Breast epithelium (tissue), 3 donors: ENCODE results near the gene FCGR3A.
"Not testable (repeated sequence)": the region's sequence is repeated elsewhere in the genome, so short reads cannot be mapped to it uniquely, and the experiment has no call there.

Source experiments
- POLR2A ChIP-seq: fragments of 450-650 bp; IDR thresholded peaks from one replicate; pipeline ENCODE4 v1.6.1; 2016; ENCODE audit warnings: antibody characterized with exemption, mild to moderate bottlenecking, moderate library complexity
- POLR2AphosphoS5 ChIP-seq, 3 donors: sonication (generic); formaldehyde crosslinking; IDR thresholded peaks; one replicate each; pipeline ENCODE4 v1.6.1; 2017; ENCODE audit warnings: antibody characterized with exemption in 3 of 3
- TF ChIP-seq, protein P1 (sequence below), 3 donors: fragments of 450-650 bp; IDR thresholded peaks; one replicate each; pipeline ENCODE4 v1.5.1; 2016 to 2017; ENCODE audit warnings: antibody characterized with exemption in 3 of 3, mild to moderate bottlenecking in 3 of 3, moderate library complexity in 3 of 3

- not testable (repeated sequence) for TF ChIP-seq POLR2A; POLR2AphosphoS5 (IDR thresholded peaks at IDR 0.05)
- TF ChIP-seq, protein P1, sequence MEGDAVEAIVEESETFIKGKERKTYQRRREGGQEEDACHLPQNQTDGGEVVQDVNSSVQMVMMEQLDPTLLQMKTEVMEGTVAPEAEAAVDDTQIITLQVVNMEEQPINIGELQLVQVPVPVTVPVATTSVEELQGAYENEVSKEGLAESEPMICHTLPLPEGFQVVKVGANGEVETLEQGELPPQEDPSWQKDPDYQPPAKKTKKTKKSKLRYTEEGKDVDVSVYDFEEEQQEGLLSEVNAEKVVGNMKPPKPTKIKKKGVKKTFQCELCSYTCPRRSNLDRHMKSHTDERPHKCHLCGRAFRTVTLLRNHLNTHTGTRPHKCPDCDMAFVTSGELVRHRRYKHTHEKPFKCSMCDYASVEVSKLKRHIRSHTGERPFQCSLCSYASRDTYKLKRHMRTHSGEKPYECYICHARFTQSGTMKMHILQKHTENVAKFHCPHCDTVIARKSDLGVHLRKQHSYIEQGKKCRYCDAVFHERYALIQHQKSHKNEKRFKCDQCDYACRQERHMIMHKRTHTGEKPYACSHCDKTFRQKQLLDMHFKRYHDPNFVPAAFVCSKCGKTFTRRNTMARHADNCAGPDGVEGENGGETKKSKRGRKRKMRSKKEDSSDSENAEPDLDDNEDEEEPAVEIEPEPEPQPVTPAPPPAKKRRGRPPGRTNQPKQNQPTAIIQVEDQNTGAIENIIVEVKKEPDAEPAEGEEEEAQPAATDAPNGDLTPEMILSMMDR (IDR thresholded peaks at IDR 0.05): not testable (repeated sequence)
Observed at GRCh38 chr1:161571703-161572102, 22.1 kb upstream of the FCGR3A start.
